ENCODE results near the gene ACTBL2. TPM values are rescaled to one million over a fixed set of nuclear protein-coding genes. Genes with fewer than 3 reads are reported as not detected.
"Not testable (repeated sequence)": the region's sequence is repeated elsewhere in the genome, so short reads cannot be mapped to it uniquely, and the experiment has no call there.

Gene ACTBL2
- total RNA-seq, 1 experiment from 2014 or later = 7.0 TPM

GRCh38 chr5:57494104-57495098 lies 11.8 kb upstream of the ACTBL2 start:
- DNase-seq (ENCODE audit: low spot score) = peak; percentile 93

GRCh38 chr5:57493034-57493433 lies 10.4 kb upstream of the ACTBL2 start:
- no peak for DNase-seq (ENCODE audit: low spot score)

DNA sequence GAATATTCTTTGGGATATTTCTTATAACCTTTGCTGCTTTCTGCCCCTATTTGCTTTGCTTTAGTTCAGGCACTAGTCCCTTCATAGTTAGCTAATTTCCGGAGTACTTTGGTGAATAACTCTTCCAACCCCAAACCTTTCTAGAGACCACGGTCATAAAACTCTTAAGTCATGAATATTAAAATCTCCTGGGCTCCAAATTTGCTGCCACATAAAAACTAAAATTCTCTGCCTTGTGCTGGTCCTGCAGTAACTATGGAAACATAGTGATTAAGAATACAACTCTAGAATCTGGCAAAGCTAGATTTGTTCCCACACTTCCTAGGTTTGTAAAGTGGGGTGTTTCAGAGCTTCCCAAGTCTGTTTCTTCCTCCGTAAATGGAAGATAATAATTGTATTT lies 10.0 kb upstream of the ACTBL2 start:
- no peak for DNase-seq (ENCODE audit: low spot score)

DNA sequence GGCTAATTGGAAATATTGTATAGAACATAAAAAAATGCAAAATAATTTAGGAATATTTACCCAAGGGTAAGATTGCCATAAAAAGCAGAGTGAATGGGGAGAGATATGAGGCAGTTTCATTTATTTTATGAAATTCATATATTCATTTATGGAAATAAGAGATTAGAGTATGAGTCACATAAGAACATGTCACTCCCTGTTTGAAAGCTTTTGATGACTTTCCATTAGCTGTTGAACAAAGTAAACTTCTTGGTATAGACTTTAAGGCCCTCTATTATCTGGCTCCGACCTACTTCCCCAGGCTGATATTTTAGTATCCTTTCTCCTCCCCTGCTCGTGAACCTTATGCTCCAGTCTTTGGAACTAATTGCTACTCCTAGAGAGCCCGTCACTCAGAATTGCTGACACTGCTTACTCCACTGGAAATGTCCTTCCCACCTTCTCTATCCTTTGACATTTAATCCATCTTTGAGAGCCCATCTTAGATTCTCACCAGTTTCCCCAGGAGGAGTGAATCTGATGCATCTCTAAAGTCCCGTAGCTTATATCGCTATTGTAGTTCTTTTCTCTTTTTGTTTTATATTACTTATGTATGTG lies 8.9 kb upstream of the ACTBL2 start:
- DNase-seq (ENCODE audit: low spot score) = no peak

DNA sequence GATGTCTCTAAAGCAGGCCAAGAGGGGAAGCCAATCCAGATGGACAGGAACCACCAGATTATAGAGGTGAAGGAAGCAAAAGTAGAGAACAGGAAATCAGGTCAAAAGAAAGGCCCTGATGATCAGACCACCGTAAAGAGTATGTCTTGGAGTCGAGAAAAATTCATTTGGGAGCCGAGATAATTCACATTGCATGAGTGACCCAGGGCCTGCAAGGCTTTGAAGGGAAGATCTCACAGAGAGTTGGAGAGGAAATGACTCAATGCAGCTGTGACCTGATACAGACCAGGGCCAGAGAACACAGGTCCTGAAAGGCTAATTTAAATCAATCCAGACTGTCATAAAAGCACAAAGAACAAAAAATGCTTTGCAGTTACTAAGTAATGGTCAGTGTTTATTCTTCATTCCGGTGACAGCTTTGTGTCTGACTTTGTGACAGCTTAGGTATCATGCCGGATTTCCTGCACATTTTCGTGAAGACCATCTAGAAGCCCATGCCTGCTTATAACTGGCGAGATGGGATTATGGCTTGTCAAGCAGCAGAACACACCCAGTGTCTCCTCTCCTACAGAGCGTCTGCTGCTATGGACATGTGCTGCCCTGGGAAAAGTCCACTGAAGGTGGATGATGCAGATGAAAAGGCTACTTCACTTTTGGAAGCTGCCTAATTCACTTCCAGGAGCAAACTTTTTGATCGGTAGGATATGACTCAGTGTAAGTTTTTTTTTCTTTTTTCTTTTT lies 5.8 kb upstream of the ACTBL2 start:
- no peak for DNase-seq (ENCODE audit: low spot score)

DNA sequence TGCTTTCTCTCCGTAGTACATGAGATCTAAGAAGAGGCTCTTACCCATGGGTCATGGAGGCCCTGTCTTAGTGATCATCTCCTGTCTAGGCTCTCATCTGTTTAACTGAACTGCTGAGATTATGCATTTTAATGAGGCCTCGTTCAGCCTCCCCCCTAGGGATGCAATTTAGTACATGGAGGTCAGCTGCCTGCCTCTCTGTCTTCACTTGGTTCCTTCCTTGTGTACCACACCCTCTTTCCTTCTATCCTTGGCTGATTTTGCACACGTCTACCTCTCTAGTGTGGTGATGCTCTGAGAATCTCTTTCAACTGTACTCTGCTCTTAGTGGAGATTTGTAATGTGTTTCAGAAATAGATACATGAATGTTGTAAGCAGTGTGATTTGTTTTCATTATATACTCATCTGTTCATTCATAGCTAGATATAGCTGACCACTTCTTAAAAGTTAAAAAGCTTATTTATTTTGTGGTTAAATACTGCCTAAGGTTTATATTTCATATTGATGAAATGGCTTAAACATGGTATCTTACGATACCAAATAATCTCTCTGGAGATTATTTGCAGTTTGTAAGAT lies 3.5 kb upstream of the ACTBL2 start:
- DNase-seq (ENCODE audit: low spot score) = no peak

DNA sequence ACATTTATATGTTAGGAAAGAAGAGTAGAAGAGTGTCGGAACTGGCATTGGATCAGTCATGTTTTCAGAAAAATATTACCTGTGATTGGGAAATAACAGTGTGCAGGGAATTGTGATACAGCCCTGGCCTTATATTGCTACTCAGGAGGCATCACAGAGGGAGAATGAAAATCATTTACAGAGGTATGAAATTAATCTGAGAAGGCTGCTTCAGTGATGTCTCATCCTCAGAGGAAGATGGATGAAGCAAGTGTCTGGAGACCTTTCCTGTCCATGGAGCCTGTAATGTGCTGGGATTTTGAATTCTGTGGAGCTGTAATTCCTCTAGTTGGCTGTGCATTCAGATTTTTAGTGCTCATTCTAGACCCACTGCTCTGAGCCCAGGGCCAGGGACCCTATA lies 3.8 kb downstream of the ACTBL2 start:
- DNase-seq (ENCODE audit: low spot score) = no peak

DNA sequence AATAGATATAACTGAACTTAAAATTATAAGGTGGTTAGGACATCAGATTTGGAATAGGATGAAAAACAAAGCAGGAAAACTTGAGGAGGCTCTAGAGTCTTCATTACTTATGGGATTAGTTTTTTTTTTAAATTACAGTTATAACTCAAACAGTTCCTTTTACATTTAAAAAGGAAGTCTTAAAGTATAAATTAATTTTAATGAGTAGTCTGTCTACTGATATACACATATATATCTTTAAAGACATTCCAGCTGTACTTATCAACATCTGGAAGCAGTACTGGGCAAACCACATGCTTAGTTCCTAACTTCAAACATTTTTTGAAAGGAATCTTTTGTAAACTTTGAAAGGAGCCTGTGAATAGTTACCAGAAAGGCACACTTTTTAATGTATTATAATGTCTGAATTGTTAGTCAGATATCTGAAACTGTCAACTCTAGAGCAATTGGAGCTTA lies 6.0 kb downstream of the ACTBL2 start:
- DNase-seq (ENCODE audit: low spot score) = no peak

DNA sequence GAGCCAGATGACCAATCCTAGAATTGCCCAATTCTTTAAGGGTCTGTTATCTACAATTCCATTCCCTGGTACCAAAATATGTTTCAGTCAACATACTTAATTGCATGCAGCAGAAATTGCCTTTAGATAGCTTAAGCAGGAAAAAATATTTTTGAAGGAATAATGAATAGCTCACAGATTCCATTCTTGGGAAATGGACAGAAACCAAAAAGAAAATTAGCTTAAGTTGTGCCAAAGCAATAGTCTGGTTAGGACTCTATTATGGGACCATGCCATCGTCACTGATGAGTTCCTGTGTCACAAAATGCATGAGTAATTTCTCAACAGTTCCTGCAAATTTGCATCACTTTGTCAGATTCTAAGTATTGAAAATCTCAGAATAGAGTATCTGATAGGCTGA lies 12.3 kb downstream of the ACTBL2 start:
- no peak for DNase-seq (ENCODE audit: low spot score)

DNA sequence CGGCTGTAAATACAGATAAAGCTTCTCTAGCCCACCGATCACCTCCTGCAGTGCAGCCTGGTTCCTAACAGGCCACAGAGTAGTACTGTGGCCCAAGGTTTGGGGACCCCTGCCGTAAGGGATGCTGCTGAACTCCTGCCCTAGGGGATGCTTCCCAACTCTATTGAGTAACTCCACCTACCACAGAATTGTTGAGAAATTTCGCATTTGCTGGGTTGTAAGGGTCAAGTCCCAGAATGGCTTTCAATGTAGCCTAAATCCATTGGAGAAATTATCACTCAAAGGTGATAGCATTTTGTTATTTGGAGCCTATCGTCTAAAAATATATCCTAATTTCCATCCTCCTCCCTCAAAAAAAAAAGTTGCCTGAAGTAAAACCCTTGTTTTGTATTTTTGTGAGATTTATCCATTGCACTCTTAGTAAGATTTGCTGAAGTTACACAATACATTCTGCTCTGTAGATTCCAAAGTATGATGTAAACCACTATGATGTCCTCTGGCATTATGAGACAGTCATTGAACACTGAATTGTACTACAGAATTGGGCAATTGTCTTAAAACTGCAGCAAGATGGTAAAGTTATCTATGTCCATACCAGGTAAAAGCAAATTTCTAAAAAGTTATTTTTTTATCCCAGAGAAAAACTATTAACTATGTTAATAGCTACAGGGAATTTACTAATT lies 14.0 kb downstream of the ACTBL2 start:
- no peak for DNase-seq (ENCODE audit: low spot score)

- DNase-seq (ENCODE audit: low spot score) = no peak
These were observed 16.1 kb downstream of the ACTBL2 start for GRCh38 chr5:57466544-57466943.

- DNase-seq (ENCODE audit: low spot score) = not testable (repeated sequence)
These were observed 22.6 kb downstream of the ACTBL2 start for GRCh38 chr5:57460056-57460455.

DNA sequence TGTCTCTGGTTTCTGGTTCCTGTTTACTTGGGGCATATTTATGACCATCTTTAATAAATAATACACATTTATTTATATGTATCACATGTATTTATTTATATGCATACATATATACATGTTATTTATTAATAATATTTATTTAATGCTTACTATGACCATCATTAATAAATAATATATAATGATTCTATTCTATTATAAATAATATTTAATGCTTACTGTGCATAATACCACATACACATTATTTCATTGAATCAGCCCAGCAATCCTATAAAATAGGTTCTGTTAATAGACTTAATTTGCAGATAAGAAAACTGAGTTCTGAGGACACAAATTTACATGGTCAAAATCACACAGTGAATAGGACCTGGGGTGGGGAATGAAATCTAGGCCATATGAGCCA lies 24.2 kb downstream of the ACTBL2 start:
- DNase-seq (ENCODE audit: low spot score) = no peak

- no peak for DNase-seq (ENCODE audit: low spot score)
These were observed 26.0 kb downstream of the ACTBL2 start for GRCh38 chr5:57456531-57457135.

GRCh38 chr5:57455511-57456455 lies 26.8 kb downstream of the ACTBL2 start:
- DNase-seq (ENCODE audit: low spot score) = no peak

DNA sequence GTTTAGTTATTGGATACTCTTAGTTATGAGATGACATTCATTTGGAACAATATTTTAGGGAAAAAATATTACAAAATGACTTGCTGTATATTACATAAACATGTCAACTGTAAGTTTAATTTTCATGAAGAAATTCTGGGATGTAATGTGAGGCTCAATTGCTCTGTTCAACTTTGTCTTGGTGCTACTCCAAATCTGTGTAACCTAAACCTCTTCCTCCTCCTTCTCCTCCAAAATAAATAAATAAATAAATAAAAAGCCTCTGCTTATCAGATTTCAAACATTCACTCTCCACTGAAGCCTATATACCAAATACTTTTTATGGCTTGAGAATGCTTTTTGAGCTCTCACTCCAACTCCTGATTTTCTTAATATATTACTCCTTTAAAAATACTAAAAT lies 27.7 kb downstream of the ACTBL2 start:
- DNase-seq (ENCODE audit: low spot score) = no peak

DNA sequence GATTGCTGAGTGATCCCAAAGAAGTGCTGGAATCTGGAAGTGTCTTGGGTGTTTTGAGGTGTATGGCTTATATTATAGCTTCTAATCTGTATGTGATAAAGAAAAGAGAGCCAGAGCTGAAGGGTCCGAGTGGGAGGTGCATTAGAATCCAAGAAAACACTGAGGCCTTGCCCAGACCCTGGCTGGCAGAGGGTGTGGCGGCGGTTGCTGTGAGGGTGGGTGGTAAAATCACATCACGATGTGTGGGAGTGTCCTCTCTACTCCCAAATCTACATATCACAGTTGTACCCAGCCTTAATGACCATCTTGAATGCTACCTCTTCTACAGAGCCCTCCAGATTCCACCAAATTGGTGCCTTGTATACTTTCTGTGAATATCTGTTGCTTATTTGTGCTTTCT lies 28.9 kb downstream of the ACTBL2 start:
- DNase-seq (ENCODE audit: low spot score) = no peak

DNA sequence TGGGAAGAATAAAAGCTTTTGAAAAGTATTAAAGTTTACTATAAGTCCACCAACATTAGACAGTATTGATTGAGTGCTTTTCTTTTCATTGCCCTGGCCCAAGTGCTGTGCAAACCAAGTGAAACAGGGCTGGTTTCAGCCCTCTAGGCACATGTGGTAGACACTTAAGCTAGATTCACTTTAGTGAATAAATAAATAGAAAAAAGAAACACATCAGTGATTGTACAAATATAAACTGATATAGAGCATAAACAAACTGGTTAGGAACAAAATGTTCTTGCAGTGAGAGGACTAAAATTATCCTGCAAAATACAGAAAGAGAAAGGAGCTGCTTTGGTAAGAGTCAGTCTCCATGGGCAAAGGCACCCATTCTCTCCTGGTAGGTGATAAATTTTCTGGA lies 29.7 kb downstream of the ACTBL2 start:
- DNase-seq (ENCODE audit: low spot score) = no peak

- DNase-seq (ENCODE audit: low spot score) = peak; percentile 34
These were observed 31.4 kb downstream of the ACTBL2 start for GRCh38 chr5:57450991-57451876.
